Mesenchymal stem cell (in vitro differentiated cells and primary cell): ENCODE results near the gene MSH3.
A peak's percentile ranks its signal among the peaks of the same experiment; 100 is the strongest.

Experiments used
- DNase-seq: peaks from one replicate; pipeline ENCODE4 v3.0.0-alpha.2; 2013
- H2AFZ ChIP-seq: one replicate; pipeline ENCODE4 v1.6.1; 2013; ENCODE audit warnings: low read depth, mild to moderate bottlenecking, control low read depth, inconsistent platforms, low read length, moderate library complexity
- H2AK5ac ChIP-seq: 2 replicates; pipeline ENCODE4 v1.6.1; 2013; ENCODE audit warnings: low read length, moderate library complexity, mild to moderate bottlenecking, inconsistent platforms; ENCODE audit not compliant: severe bottlenecking
- H2BK120ac ChIP-seq: one replicate; pipeline ENCODE4 v1.6.1; 2013; ENCODE audit warnings: low read depth, mild to moderate bottlenecking, inconsistent platforms, low read length, moderate library complexity
- H2BK12ac ChIP-seq, 2 experiments: one replicate each; pipeline ENCODE4 v1.6.1; 2013; ENCODE audit warnings: inconsistent platforms in 2 of 2, low read length in 2 of 2, mild to moderate bottlenecking in 2 of 2, moderate library complexity in 2 of 2, control low read depth in 1 of 2
- H2BK15ac ChIP-seq: one replicate; pipeline ENCODE4 v1.6.1; 2013; ENCODE audit warnings: mild to moderate bottlenecking, low read depth, inconsistent platforms; ENCODE audit not compliant: poor library complexity, severe bottlenecking
- H2BK5ac ChIP-seq: 2 replicates; pipeline ENCODE4 v1.6.1; 2013; ENCODE audit warnings: low read depth, mild to moderate bottlenecking, low read length, control low read depth, inconsistent platforms; ENCODE audit not compliant: poor library complexity, severe bottlenecking
- H3K14ac ChIP-seq, 2 experiments: one replicate each; pipeline ENCODE4 v1.6.1; 2013; ENCODE audit warnings: inconsistent platforms in 2 of 2, low read length in 2 of 2, control low read depth in 1 of 2, mild to moderate bottlenecking in 1 of 2, moderate library complexity in 1 of 2
- H3K18ac ChIP-seq, 2 experiments: one replicate each; pipeline ENCODE4 v1.6.1; 2013; ENCODE audit warnings: inconsistent platforms in 2 of 2, low read length in 2 of 2, control low read depth in 1 of 2, low read depth in 1 of 2, mild to moderate bottlenecking in 1 of 2
- H3K23ac ChIP-seq, 2 experiments: one replicate each; pipeline ENCODE4 v1.6.1; 2013; ENCODE audit warnings: inconsistent platforms in 2 of 2, low read length in 2 of 2, mild to moderate bottlenecking in 2 of 2, moderate library complexity in 2 of 2, control low read depth in 1 of 2
- H3K27ac ChIP-seq: 2 replicates; pipeline ENCODE4 v1.5.1; 2013; ENCODE audit warnings: mild to moderate bottlenecking, moderate library complexity, low read length, control low read depth, inconsistent platforms; ENCODE audit not compliant: poor library complexity, severe bottlenecking
- H3K27me3 ChIP-seq, 2 experiments: 2 replicates each; pipeline versions ENCODE4 v1.6.1 to v1.7.0; 2013; ENCODE audit warnings: low read length in 2 of 2, mild to moderate bottlenecking in 2 of 2, moderate library complexity in 2 of 2, control low read depth in 1 of 2, inconsistent platforms in 1 of 2; ENCODE audit not compliant: control insufficient read depth in 1 of 2, insufficient read depth in 1 of 2
- H3K36me3 ChIP-seq, 2 experiments: 2 replicates each; pipeline versions ENCODE4 v1.6.1 to v1.7.0; 2013; ENCODE audit warnings: low read length in 2 of 2, control low read depth in 1 of 2, inconsistent platforms in 1 of 2, low read depth in 1 of 2, mild to moderate bottlenecking in 1 of 2; ENCODE audit not compliant: insufficient read depth in 2 of 2, control insufficient read depth in 1 of 2
- H3K4ac ChIP-seq, 2 experiments: one replicate each; pipeline ENCODE4 v1.6.1; 2013; ENCODE audit warnings: inconsistent platforms in 2 of 2, low read length in 2 of 2, mild to moderate bottlenecking in 2 of 2, moderate library complexity in 2 of 2, control low read depth in 1 of 2, low read depth in 1 of 2
- H3K4me1 ChIP-seq: 2 replicates; pipeline ENCODE4 v1.6.1; 2013; ENCODE audit warnings: low read depth, low read length, control low read depth; ENCODE audit not compliant: control insufficient read depth, insufficient read depth
- H3K4me2 ChIP-seq: 2 replicates; pipeline ENCODE4 v1.6.1; 2013; ENCODE audit warnings: low read length, mild to moderate bottlenecking, inconsistent platforms; ENCODE audit not compliant: poor library complexity, severe bottlenecking
- H3K4me3 ChIP-seq, 2 experiments: 2 replicates each; pipeline versions ENCODE4 v1.5.1 to v1.7.0; 2013; ENCODE audit warnings: low read length in 2 of 2, mild to moderate bottlenecking in 2 of 2, control low read depth in 1 of 2, low read depth in 1 of 2; ENCODE audit not compliant: insufficient read depth in 1 of 2
- H3K79me1 ChIP-seq: replicated peaks from 2 replicates; pipeline ENCODE4 v1.6.1; 2013; ENCODE audit warnings: mild to moderate bottlenecking, control low read depth, low read length, inconsistent platforms; ENCODE audit not compliant: poor library complexity, severe bottlenecking
- H3K9ac ChIP-seq: 2 replicates; pipeline ENCODE4 v1.7.0; 2013; ENCODE audit warnings: mild to moderate bottlenecking, low read length, moderate library complexity
- H3K9me3 ChIP-seq: 2 replicates; pipeline ENCODE4 v1.7.0; 2013; ENCODE audit warnings: mild to moderate bottlenecking, low read length; ENCODE audit not compliant: control insufficient read depth
- H4K8ac ChIP-seq: one replicate; pipeline ENCODE4 v1.6.1; 2013; ENCODE audit warnings: inconsistent platforms, mild to moderate bottlenecking, low read length, moderate library complexity
- H4K91ac ChIP-seq: one replicate; pipeline ENCODE4 v1.6.1; 2013; ENCODE audit warnings: mild to moderate bottlenecking, low read length, inconsistent platforms
- WGBS: methylation state at CpG from one replicate; pipeline ENCODE4 v1.1.7; 2013; ENCODE audit warnings: mixed read lengths; 5-methylcytosine and 5-hydroxymethylcytosine counted together

Gene MSH3

GRCh38 chr5:80915716-80916115, 261.3 kb downstream of the MSH3 start:
- Histone ChIP-seq H3K4me3 (no peak overlapping the region), H3K27ac (no peak overlapping the region), H4K8ac (no peak overlapping the region), H3K36me3 (no peaks in the 10 kb centered on the region), H3K9me3 (no peaks in the 10 kb centered on the region), H3K4me1 (peaks cover 3% of the 10 kb centered on the region), H2BK120ac (no peak overlapping the region), H3K79me1 (no peaks in the 10 kb centered on the region), H2BK5ac (no peak overlapping the region), H2AFZ (no peak overlapping the region), H3K9ac (no peak overlapping the region), H3K23ac (no peak overlapping the region), H3K4me2 (no peak overlapping the region), H4K91ac (no peak overlapping the region), H3K18ac (no peak overlapping the region), H2BK12ac (no peak overlapping the region), H3K14ac (no peak overlapping the region), H2AK5ac (no peak overlapping the region), H3K27me3 (no peaks in the 10 kb centered on the region), H2BK15ac (no peak overlapping the region), H3K4ac (no peak overlapping the region)
- WGBS, result no CpG with 5 or more reads among the region's 1 CpG
- no peak for DNase-seq

GRCh38 chr5:80916676-80917075, 262.2 kb downstream of the MSH3 start:
- Histone ChIP-seq H3K23ac (no peak overlapping the region), H2BK15ac (no peak overlapping the region), H3K27me3 (no peaks in the 10 kb centered on the region), H3K4me3 (no peak overlapping the region), H3K4me2 (no peak overlapping the region), H3K14ac (no peak overlapping the region), H3K18ac (no peak overlapping the region), H3K79me1 (no peaks in the 10 kb centered on the region), H3K4ac (no peak overlapping the region), H2AK5ac (no peak overlapping the region), H3K4me1 (peaks cover 3% of the 10 kb centered on the region), H4K8ac (no peak overlapping the region), H2BK5ac (no peak overlapping the region), H3K9me3 (no peaks in the 10 kb centered on the region), H2BK12ac (no peak overlapping the region), H4K91ac (no peak overlapping the region), H3K27ac (no peak overlapping the region), H3K9ac (no peak overlapping the region), H2BK120ac (no peak overlapping the region), H2AFZ (no peak overlapping the region), H3K36me3 (no peaks in the 10 kb centered on the region)
- 97% methylated on average over 3 of the region's 4 CpGs for WGBS
- DNase-seq, result no peak

DNA sequence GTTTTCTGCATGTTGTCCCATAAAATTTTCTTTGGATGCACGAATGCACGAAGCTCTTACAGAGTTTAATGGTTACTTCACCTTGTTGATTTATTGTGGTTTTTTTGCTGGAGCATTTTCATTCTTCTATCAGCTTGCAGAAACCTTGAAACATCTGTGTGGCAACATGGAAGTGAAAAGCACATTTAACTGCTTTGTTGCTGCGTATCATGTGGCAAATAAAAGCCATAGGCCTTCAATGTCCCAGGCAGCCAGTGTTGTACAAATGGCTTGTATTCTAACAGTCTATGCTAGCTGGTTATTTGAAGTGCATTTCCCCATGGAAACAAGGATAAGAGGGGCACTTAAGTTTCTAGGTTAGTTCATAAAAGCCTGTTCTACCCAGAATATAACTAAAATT, 263.2 kb downstream of the MSH3 start:
- Histone ChIP-seq H3K27me3 (no peaks in the 10 kb centered on the region), H3K4ac (no peak overlapping the region), H2BK5ac (no peak overlapping the region), H3K23ac (no peak overlapping the region), H3K79me1 (no peaks in the 10 kb centered on the region), H3K9ac (no peak overlapping the region), H3K4me3 (no peak overlapping the region), H4K91ac (no peak overlapping the region), H3K4me1 (peaks cover 3% of the 10 kb centered on the region), H3K18ac (no peak overlapping the region), H3K4me2 (no peak overlapping the region), H3K36me3 (no peaks in the 10 kb centered on the region), H2BK120ac (no peak overlapping the region), H2AK5ac (no peak overlapping the region), H3K14ac (no peak overlapping the region), H3K27ac (no peak overlapping the region), H4K8ac (no peak overlapping the region), H3K9me3 (no peaks in the 10 kb centered on the region), H2BK12ac (no peak overlapping the region), H2BK15ac (no peak overlapping the region), H2AFZ (no peak overlapping the region)
- no peak for DNase-seq
- 83% methylated on average over 3 of the region's 3 CpGs for WGBS

GRCh38 chr5:80919678-80920196, 265.3 kb downstream of the MSH3 start:
- Histone ChIP-seq H3K27ac (no peak overlapping the region), H2BK5ac (no peak overlapping the region), H4K91ac (no peak overlapping the region), H3K4me3 (no peak overlapping the region), H3K4ac (no peak overlapping the region), H3K27me3 (no peaks in the 10 kb centered on the region), H2AK5ac (no peak overlapping the region), H3K36me3 (no peaks in the 10 kb centered on the region), H3K4me1 (peaks cover 3% of the 10 kb centered on the region), H2BK12ac (no peak overlapping the region), H3K79me1 (no peaks in the 10 kb centered on the region), H3K23ac (no peak overlapping the region), H2BK15ac (no peak overlapping the region), H3K9ac (no peak overlapping the region), H3K14ac (no peak overlapping the region), H3K9me3 (no peaks in the 10 kb centered on the region), H4K8ac (no peak overlapping the region), H2BK120ac (no peak overlapping the region), H3K18ac (peak overlapping the region in 1 of 2 experiments; percentile 21), H3K4me2 (no peak overlapping the region), H2AFZ (no peak overlapping the region)
- WGBS, result 92% methylated on average over 5 of the region's 6 CpGs
- no peak for DNase-seq
